ENCODE results near the gene MELTF. TPM values are rescaled to one million over a fixed set of nuclear protein-coding genes. Genes with fewer than 3 reads are reported as not detected.
"Not testable (repeated sequence)": the region's sequence is repeated elsewhere in the genome, so short reads cannot be mapped to it uniquely, and the experiment has no call there.

MELTF gene
- total RNA-seq, 4 donors from 2014 or later: 3.0 to 20.6 (median 10.3) TPM

DNA sequence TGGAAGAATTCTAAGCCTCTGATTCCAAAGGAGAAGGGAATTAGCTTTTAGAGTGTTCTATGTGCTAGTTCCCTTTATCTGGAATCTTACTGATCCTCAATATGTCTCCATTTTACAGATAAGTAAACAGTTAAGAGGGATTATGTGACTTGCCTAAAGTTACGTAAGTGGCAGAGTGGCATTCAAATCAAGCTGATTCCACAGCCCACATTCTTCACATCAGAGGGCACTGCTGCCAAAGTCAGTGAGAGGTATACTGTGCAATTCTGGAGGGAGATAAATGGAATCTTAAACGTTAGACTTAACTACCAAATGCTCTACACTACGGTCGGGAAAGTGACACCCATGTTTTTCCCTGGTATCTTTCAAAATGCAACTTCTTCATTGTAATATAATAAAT is 11.0 kb upstream of the MELTF start:
- in situ Hi-C loops (cut with MboI; ENCODE audit: low pct_ligation_motif_present in 1 of 4, low pct_unique_long_range_greater_than_20kb in 1 of 4, low sequenced_read_pairs in 3 of 4): no loop called here
- TF ChIP-seq, protein P1, sequence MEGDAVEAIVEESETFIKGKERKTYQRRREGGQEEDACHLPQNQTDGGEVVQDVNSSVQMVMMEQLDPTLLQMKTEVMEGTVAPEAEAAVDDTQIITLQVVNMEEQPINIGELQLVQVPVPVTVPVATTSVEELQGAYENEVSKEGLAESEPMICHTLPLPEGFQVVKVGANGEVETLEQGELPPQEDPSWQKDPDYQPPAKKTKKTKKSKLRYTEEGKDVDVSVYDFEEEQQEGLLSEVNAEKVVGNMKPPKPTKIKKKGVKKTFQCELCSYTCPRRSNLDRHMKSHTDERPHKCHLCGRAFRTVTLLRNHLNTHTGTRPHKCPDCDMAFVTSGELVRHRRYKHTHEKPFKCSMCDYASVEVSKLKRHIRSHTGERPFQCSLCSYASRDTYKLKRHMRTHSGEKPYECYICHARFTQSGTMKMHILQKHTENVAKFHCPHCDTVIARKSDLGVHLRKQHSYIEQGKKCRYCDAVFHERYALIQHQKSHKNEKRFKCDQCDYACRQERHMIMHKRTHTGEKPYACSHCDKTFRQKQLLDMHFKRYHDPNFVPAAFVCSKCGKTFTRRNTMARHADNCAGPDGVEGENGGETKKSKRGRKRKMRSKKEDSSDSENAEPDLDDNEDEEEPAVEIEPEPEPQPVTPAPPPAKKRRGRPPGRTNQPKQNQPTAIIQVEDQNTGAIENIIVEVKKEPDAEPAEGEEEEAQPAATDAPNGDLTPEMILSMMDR (IDR thresholded peaks at IDR 0.05): no peak
- no peak for TF ChIP-seq EP300 (IDR thresholded peaks at IDR 0.05; ENCODE audit: low read depth)
- TF ChIP-seq POLR2AphosphoS5 (IDR thresholded peaks at IDR 0.05): no peak
- H3K27me3 ChIP-seq: peaks cover 8% of the 10 kb centered on the region
- no peaks in the 10 kb centered on the region for H3K9me3 ChIP-seq
- whole genome bisulfite sequencing, 2 donors (ENCODE audit: low coverage in 1 of 2): 48 to 73% methylated on average over 3 to 4 of the region's 4 CpGs
- no peak overlapping the region for H3K27ac ChIP-seq
- H3K4me1 ChIP-seq: no peaks in the 10 kb centered on the region
- H3K4me3 ChIP-seq: no peak overlapping the region
- intact Hi-C loops (cut with DNase I; ENCODE audit: low total_unique reads): no loop called here
- H3K36me3 ChIP-seq: peaks cover 0 to 27% (median 5%) of the 10 kb centered on the region in 4 donors
- no peak for DNase-seq

DNA sequence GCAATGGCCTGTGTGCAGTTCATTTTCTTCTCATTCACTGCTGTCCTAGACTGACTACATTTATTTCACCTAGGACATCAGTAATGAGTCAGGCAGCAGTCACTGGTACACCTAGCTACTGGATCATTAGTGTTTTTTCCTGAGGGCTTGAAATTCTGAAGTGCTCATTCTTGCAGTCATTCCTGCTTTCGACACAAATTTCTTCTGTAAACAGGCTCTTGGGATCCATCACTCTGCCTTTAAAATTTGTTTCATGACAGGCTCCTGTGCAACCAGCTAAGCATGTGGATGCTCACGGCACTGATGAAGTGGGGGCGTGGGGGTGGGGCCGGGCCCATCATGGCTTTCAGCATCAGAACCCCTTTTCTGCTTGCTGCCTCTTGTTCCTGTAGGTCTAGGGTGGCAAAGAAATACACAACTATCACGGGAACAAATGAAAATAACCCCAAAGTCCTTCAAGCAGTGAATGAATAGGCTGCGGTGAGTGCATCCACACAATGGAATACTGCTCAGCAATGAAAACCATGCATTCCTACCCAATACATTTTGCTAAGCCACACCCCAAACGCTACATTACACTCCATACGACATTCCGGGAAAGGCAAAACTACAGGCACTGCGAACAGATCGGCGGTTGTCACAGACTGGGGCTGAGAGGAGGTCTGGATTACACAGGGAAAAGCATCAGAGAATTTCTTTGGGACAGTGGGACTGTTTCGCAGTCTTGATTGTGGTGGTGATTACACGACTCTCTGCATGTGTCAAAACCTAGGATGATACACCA is 9.3 kb upstream of the MELTF start:
- DNase-seq: no peak
- Histone ChIP-seq H3K36me3 (peaks cover 0 to 10% (median 1%) of the 10 kb centered on the region in 4 donors), H3K27me3 (peaks cover 9% of the 10 kb centered on the region), H3K4me3 (no peak overlapping the region), H3K9me3 (no peaks in the 10 kb centered on the region), H3K27ac (no peak overlapping the region), H3K4me1 (no peaks in the 10 kb centered on the region)
- in situ Hi-C loops (cut with MboI; ENCODE audit: low pct_ligation_motif_present in 1 of 4, low pct_unique_long_range_greater_than_20kb in 1 of 4, low sequenced_read_pairs in 3 of 4) (no loop called here), intact Hi-C loops (cut with DNase I; ENCODE audit: low total_unique reads) (no loop called here)
- TF ChIP-seq, protein P1 (IDR thresholded peaks at IDR 0.05): no peak
- TF ChIP-seq POLR2A (IDR thresholded peaks at IDR 0.05) (no peak), EP300 (IDR thresholded peaks at IDR 0.05; ENCODE audit: low read depth) (no peak)
- 82 to 90% methylated on average over 8 to 14 of the region's 14 CpGs for WGBS, 2 donors (ENCODE audit: low coverage in 1 of 2)

DNA sequence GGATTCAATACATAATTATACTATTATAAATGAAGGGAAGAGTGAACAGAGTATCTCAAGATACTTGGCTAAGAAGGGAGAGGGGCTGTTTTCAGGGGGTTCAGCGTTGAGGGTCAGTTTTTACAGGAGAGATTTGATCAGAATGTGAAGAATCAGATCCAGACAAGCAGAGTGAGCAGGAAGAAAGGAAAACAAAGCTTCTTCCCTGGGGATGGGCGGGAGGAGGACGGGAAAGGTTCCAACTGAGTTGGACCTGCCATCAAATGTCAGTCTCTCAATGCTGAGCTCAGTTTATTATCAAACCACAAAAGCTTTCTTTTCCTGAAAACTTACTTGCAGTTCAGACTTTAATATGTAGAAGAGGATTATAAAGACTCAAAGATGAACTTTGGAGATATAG is 6.0 kb upstream of the MELTF start:
- WGBS, 2 donors (ENCODE audit: low coverage in 1 of 2): 54% methylated on average over 3 of the region's 3 CpGs

GRCh38 chr3:197034778-197035177 is 5.2 kb upstream of the MELTF start:
- H3K9me3 ChIP-seq; in situ Hi-C loops (cut with MboI; ENCODE audit: low pct_ligation_motif_present in 1 of 4, low pct_unique_long_range_greater_than_20kb in 1 of 4, low sequenced_read_pairs in 3 of 4); H3K4me3 ChIP-seq; DNase-seq; H3K27ac ChIP-seq; intact Hi-C loops (cut with DNase I; ENCODE audit: low total_unique reads); H3K36me3 ChIP-seq; H3K27me3 ChIP-seq: not testable (repeated sequence)
- H3K4me1 ChIP-seq: peaks cover 0 to 19% (median 4%) of the 10 kb centered on the region in 4 donors
- WGBS, 2 donors (ENCODE audit: low coverage in 1 of 2): 66 to 80% methylated on average over 4 to 5 of the region's 5 CpGs

More for the DNA sequence above, 6.0 kb upstream of the MELTF start:
- intact Hi-C loops (cut with DNase I; ENCODE audit: low total_unique reads) (no loop called here), in situ Hi-C loops (cut with MboI; ENCODE audit: low pct_ligation_motif_present in 1 of 4, low pct_unique_long_range_greater_than_20kb in 1 of 4, low sequenced_read_pairs in 3 of 4) (no loop called here)
- Histone ChIP-seq H3K4me3 (no peak overlapping the region), H3K27me3 (peaks cover 9% of the 10 kb centered on the region), H3K4me1 (peaks cover 0 to 15% (median 2%) of the 10 kb centered on the region in 4 donors), H3K27ac (no peak overlapping the region), H3K36me3 (no peaks in the 10 kb centered on the region), H3K9me3 (no peaks in the 10 kb centered on the region)
- DNase-seq: no peak
- no peak for TF ChIP-seq POLR2AphosphoS5 (IDR thresholded peaks at IDR 0.05)
- TF ChIP-seq, protein P1 (IDR thresholded peaks at IDR 0.05): no peak
- TF ChIP-seq POLR2A (IDR thresholded peaks at IDR 0.05): no peak
- TF ChIP-seq EP300 (IDR thresholded peaks at IDR 0.05; ENCODE audit: low read depth): no peak

DNA sequence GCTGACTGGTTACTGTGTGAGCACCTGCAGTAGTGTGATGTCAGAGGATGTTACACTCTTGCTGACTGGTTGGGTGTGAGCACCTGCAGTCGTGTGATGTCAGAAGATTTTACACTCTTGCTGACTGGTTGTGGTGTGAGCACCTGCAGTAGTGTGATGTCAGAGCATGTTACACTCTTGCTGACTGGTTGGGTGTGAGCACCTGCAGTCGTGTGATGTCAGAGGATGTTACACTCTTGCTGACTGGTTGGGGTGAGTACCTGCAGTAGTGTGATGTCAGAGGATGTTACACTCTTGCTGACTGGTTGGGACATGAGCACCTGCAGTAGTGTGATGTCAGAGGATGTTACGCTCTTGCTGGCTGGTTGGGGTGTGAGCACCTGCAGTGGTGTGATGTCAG is 4.1 kb upstream of the MELTF start:
- H3K4me1 ChIP-seq: peaks cover 5 to 29% (median 14%) of the 10 kb centered on the region in 4 donors
- intact Hi-C loops (cut with DNase I; ENCODE audit: low total_unique reads); DNase-seq; in situ Hi-C loops (cut with MboI; ENCODE audit: low pct_ligation_motif_present in 1 of 4, low pct_unique_long_range_greater_than_20kb in 1 of 4, low sequenced_read_pairs in 3 of 4); H3K9me3 ChIP-seq; H3K27ac ChIP-seq; H3K4me3 ChIP-seq; H3K36me3 ChIP-seq: not testable (repeated sequence)
- peaks cover 18% of the 10 kb centered on the region for H3K27me3 ChIP-seq
- WGBS, 2 donors (ENCODE audit: low coverage in 1 of 2): 69% methylated on average over 3 of the region's 3 CpGs; no CpG with 5 or more reads in 1 of the 2 donors
